B cell (primary cell): ENCODE data around the gene HPD. TPM values are rescaled to one million over a fixed set of nuclear protein-coding genes. Genes with fewer than 3 reads are reported as not detected.
"Not testable (repeated sequence)": the region's sequence is repeated elsewhere in the genome, so short reads cannot be mapped to it uniquely, and the experiment has no call there.

Source experiments
- ATAC-seq: fragments of 200-7000 bp; cut with Tn5 transposase; one replicate; pipeline ENCODE4 v1.10.0; 2021; ENCODE audit warnings: low read depth, mild to moderate bottlenecking, moderate number of reproducible peaks, moderate library complexity
- CTCF ChIA-PET: fragments of 350-600 bp; sonication (Branson Sonifier 250); formaldehyde crosslinking; loops from one replicate; lab custom pipeline; 2021; ENCODE audit warnings: antibody characterized with exemption, inconsistent platforms; lab: Charles Lee
- POLR2A ChIA-PET: fragments of 350-600 bp; sonication (Branson Sonifier 250); formaldehyde crosslinking; loops from one replicate; lab custom pipeline; 2021; ENCODE audit warnings: antibody characterized with exemption; lab: Charles Lee
- DNase-seq: peaks from one replicate; pipeline ENCODE4 v3.0.0; 2013
- H2AFZ ChIP-seq: 2 replicates; pipeline ENCODE4 v1.6.1; 2012; ENCODE audit warnings: mild to moderate bottlenecking, low read depth, low read length; ENCODE audit not compliant: insufficient read depth, poor library complexity, severe bottlenecking
- H3K27ac ChIP-seq, 2 donors: 1 replicate in 1 of 2; 2 replicates in 1 of 2; pipeline ENCODE4 v1.5.1; 2012 to 2013; ENCODE audit warnings: low read length in 2 of 2, mild to moderate bottlenecking in 2 of 2, moderate library complexity in 1 of 2
- H3K27me3 ChIP-seq, 4 experiments: fragments of 200-600 bp in 1 of 4; sonication (generic) in 1 of 4; replicated peaks in 1 of 4; 1 replicate in 2 of 4; 2 replicates in 2 of 4; pipeline versions ENCODE4 v1.6.1 to v1.7.0; 2013 to 2016; ENCODE audit warnings: low read length in 3 of 4, mild to moderate bottlenecking in 2 of 4, mixed read lengths in 1 of 4, moderate library complexity in 1 of 4; ENCODE audit not compliant: insufficient read depth in 4 of 4, control insufficient read depth in 3 of 4; ENCODE audit errors: control extremely low read depth in 1 of 4
- H3K36me3 ChIP-seq, 2 experiments: replicated peaks in 1 of 2; 1 replicate in 1 of 2; 2 replicates in 1 of 2; pipeline versions ENCODE4 v1.6.1 to v1.7.1; 2013; ENCODE audit warnings: low read length in 1 of 2; ENCODE audit not compliant: insufficient read depth in 2 of 2, control insufficient read depth in 1 of 2; ENCODE audit errors: control extremely low read depth in 1 of 2, extremely low read depth in 1 of 2
- H3K4me1 ChIP-seq, 2 donors: fragments of 200-600 bp in 1 of 2; sonication (generic) in 1 of 2; 1 replicate in 1 of 2; 2 replicates in 1 of 2; pipeline versions ENCODE4 v1.5.1 to v1.6.1; 2013 to 2017; ENCODE audit warnings: low read length in 2 of 2; ENCODE audit not compliant: control insufficient read depth in 2 of 2, insufficient read depth in 2 of 2
- H3K4me2 ChIP-seq: replicated peaks from 2 replicates; pipeline ENCODE3; 2012; ENCODE audit warnings: mild to moderate bottlenecking, low read depth, low read length; ENCODE audit not compliant: poor library complexity, severe bottlenecking
- H3K4me3 ChIP-seq, 5 experiments: fragments of 200-600 bp in 1 of 5; sonication (generic) in 1 of 5; 1 replicate in 3 of 5; 2 replicates in 2 of 5; pipeline versions ENCODE4 v1.5.1 to v1.7.0; 2011 to 2016; ENCODE audit warnings: low read length in 4 of 5, mild to moderate bottlenecking in 4 of 5, low read depth in 2 of 5, control low read depth in 1 of 5, moderate library complexity in 1 of 5; ENCODE audit not compliant: insufficient read depth in 1 of 5; ENCODE audit errors: control extremely low read depth in 1 of 5, extremely low read depth in 1 of 5
- H3K79me2 ChIP-seq: fragments of 200-600 bp; sonication (generic); one replicate; pipeline ENCODE4 v1.6.0; 2016; ENCODE audit warnings: low read length; ENCODE audit not compliant: control insufficient read depth, insufficient read depth
- H3K9ac ChIP-seq: fragments of 200-600 bp; sonication (generic); 2 replicates; pipeline ENCODE4 v1.6.1; 2017; ENCODE audit warnings: mild to moderate bottlenecking, low read length, moderate library complexity
- H3K9me3 ChIP-seq, 3 donors: one replicate each; pipeline versions ENCODE4 v1.6.1 to v1.7.1; 2013; ENCODE audit warnings: low read length in 2 of 3; ENCODE audit not compliant: control insufficient read depth in 2 of 3, insufficient read depth in 1 of 3; ENCODE audit errors: control extremely low read depth in 1 of 3
- H4K20me1 ChIP-seq: 2 replicates; pipeline ENCODE4 v1.6.0; 2012; ENCODE audit warnings: mild to moderate bottlenecking, low read length; ENCODE audit not compliant: insufficient read depth, control insufficient read depth, poor library complexity, severe bottlenecking
- H3K27ac Mint-ChIP-seq: one replicate; pipeline ENCODE4 v1.8.0; 2021; ENCODE audit warnings: mixed read lengths
- H3K27me3 Mint-ChIP-seq: one replicate; pipeline ENCODE4 v1.8.0; 2021; ENCODE audit warnings: mixed read lengths
- H3K4me1 Mint-ChIP-seq: one replicate; pipeline ENCODE4 v1.8.0; 2021; ENCODE audit warnings: mixed read lengths
- H3K4me3 Mint-ChIP-seq: one replicate; pipeline ENCODE4 v1.8.0; 2021; ENCODE audit warnings: mixed read lengths
- H3K9me3 Mint-ChIP-seq: one replicate; pipeline ENCODE4 v1.8.0; 2022; ENCODE audit warnings: mixed read lengths; ENCODE audit not compliant: insufficient read depth
- CTCF ChIP-seq: fragments of 200-600 bp; IDR thresholded peaks from one replicate; pipeline ENCODE4 v1.8.0; 2022; ENCODE audit warnings: antibody characterized with exemption, mild to moderate bottlenecking
- EZH2 ChIP-seq: IDR thresholded peaks from 2 replicates; pipeline ENCODE4 v1.6.1; 2012; ENCODE audit warnings: borderline replicate concordance, low read depth, mild to moderate bottlenecking, moderate library complexity, low read length; ENCODE audit not compliant: insufficient read depth, poor library complexity, severe bottlenecking
- WGBS: methylation state at CpG from one replicate; pipeline ENCODE4 v1.1.5; 2013; ENCODE audit warnings: missing lambda C conversion rate; ENCODE audit not compliant: insufficient coverage; 5-methylcytosine and 5-hydroxymethylcytosine counted together
- intact Hi-C: fragments of 100-400 bp; cut with micrococcal nuclease; formaldehyde crosslinking; loops from one replicate; pipeline ENCODE4 v1.10.0; 2022
- polyA plus RNA-seq: library from polyadenylated mRNA; depleted of rRNA; stranded (reverse); fragments of >200 nt; gene quantifications from 2 replicates; pipeline ENCODE4 v1.2.3, GENCODE V29; 2012
- total RNA-seq, 2 donors: library from RNA; stranded (reverse); fragments of 120-200 nt in 1 of 2; gene quantifications; 1 replicate in 1 of 2; 2 replicates in 1 of 2; pipeline versions ENCODE4 v1.2.3 to v1.2.4, GENCODE V29; 2013 to 2022

Gene HPD
- total and polyA plus RNA-seq, 2 donors (not counting 1 experiment from before 2014, with no cell fraction given) = not detected

- Mint-ChIP-seq H3K27me3 (no peaks in the 10 kb centered on the region), H3K4me3 (no peak overlapping the region), H3K4me1 (peaks cover 3% of the 10 kb centered on the region), H3K9me3 (no peaks in the 10 kb centered on the region), H3K27ac (no peak overlapping the region)
- ATAC-seq (no peak), DNase-seq (no peak)
- Histone ChIP-seq H3K4me3 (no peak overlapping the region), H3K9ac (no peak overlapping the region), H3K9me3 (no peaks in the 10 kb centered on the region), H4K20me1 (no peaks in the 10 kb centered on the region), H3K4me1 (peaks cover 0 to 5% of the 10 kb centered on the region in 2 donors), H2AFZ (no peak overlapping the region), H3K27ac (no peak overlapping the region), H3K36me3 (no peaks in the 10 kb centered on the region), H3K4me2 (no peak overlapping the region), H3K79me2 (no peaks in the 10 kb centered on the region), H3K27me3 (no peaks in the 10 kb centered on the region)
- intact Hi-C loops = no loop called here
- POLR2A ChIA-PET = no interaction called here
- WGBS = 76% methylated on average over 2 of the region's 3 CpGs
- TF ChIP-seq CTCF (no peak), EZH2 (no peak)
- CTCF ChIA-PET = no interaction called here
Observed at GRCh38 chr12:121871467-121871866, 12.8 kb upstream of the HPD start.

- CTCF ChIA-PET, H3K4me3 ChIP-seq, ATAC-seq, intact Hi-C loops, H3K27me3 ChIP-seq, H2AFZ ChIP-seq, H4K20me1 ChIP-seq, H3K36me3 ChIP-seq, H3K9me3 ChIP-seq, H3K27ac ChIP-seq, DNase-seq, H3K9ac ChIP-seq, H3K4me3 Mint-ChIP-seq, H3K4me2 ChIP-seq, H3K9me3 Mint-ChIP-seq, H3K27ac Mint-ChIP-seq, H3K4me1 Mint-ChIP-seq, H3K27me3 Mint-ChIP-seq, H3K79me2 ChIP-seq, H3K4me1 ChIP-seq: not testable (repeated sequence)
- no CpG with 5 or more reads among the region's 8 CpGs for WGBS
- POLR2A ChIA-PET = interaction anchor here (0.7 kb wide), 1 partner anchor 296 kb away, joined by 4 read pairs; no protein-coding TSS in a partner anchor
Observed at GRCh38 chr12:121869229-121869628, 10.6 kb upstream of the HPD start.
